ENCODE results near the gene HNRNPA3.

GRCh38 chr2:177268901-177269300 is 56.3 kb downstream of the HNRNPA3 start:
- TF ChIP-seq POLR2A (IDR thresholded peaks at IDR 0.05; ENCODE audit: borderline replicate concordance, extremely low read depth, insufficient read depth, insufficient read length) (no peak), EZH2phosphoT487 (IDR thresholded peaks at IDR 0.05; ENCODE audit: borderline replicate concordance) (no peak), CTCF (IDR thresholded peaks at IDR 0.05 in 2 of 3, conservative IDR thresholded peaks at IDR 0.05 in 1 of 3; ENCODE audit: borderline replicate concordance in 1 of 3, insufficient read depth in 1 of 3, low read depth in 2 of 3, low read length in 2 of 3) (no peak), REST (IDR thresholded peaks at IDR 0.05; ENCODE audit: low read depth) (no peak), EZH2 (IDR thresholded peaks at IDR 0.05) (no peak), POLR2AphosphoS5 (IDR thresholded peaks at IDR 0.05; ENCODE audit: low read depth, low read length) (no peak)
